22Rv1 (cell line): ENCODE measurements around the gene FAS.

ENCODE experiments used
- H3K27ac ChIP-seq: fragments of 450-650 bp; 2 replicates; pipeline ENCODE4 v1.5.1; 2017
- ZFX ChIP-seq: fragments of 450-650 bp; IDR thresholded peaks from 2 replicates; pipeline ENCODE4 v1.6.1; 2017; ENCODE audit warnings: antibody characterized with exemption, borderline replicate concordance
- TF ChIP-seq, protein P1 (sequence below): fragments of 450-650 bp; IDR thresholded peaks from 2 replicates; pipeline ENCODE4 v1.5.1; 2017; ENCODE audit warnings: mild to moderate bottlenecking

The FAS gene

GRCh38 chr10:88961266-88961665 is 29.3 kb upstream of the FAS start:
- no peak overlapping the region for H3K27ac ChIP-seq

GRCh38 chr10:88962336-88962735 is 28.3 kb upstream of the FAS start:
- TF ChIP-seq ZFX: no peak
- TF ChIP-seq, protein P1, sequence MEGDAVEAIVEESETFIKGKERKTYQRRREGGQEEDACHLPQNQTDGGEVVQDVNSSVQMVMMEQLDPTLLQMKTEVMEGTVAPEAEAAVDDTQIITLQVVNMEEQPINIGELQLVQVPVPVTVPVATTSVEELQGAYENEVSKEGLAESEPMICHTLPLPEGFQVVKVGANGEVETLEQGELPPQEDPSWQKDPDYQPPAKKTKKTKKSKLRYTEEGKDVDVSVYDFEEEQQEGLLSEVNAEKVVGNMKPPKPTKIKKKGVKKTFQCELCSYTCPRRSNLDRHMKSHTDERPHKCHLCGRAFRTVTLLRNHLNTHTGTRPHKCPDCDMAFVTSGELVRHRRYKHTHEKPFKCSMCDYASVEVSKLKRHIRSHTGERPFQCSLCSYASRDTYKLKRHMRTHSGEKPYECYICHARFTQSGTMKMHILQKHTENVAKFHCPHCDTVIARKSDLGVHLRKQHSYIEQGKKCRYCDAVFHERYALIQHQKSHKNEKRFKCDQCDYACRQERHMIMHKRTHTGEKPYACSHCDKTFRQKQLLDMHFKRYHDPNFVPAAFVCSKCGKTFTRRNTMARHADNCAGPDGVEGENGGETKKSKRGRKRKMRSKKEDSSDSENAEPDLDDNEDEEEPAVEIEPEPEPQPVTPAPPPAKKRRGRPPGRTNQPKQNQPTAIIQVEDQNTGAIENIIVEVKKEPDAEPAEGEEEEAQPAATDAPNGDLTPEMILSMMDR: no peak
- H3K27ac ChIP-seq: no peak overlapping the region

More at GRCh38 chr10:88961266-88961665, 29.3 kb upstream of the FAS start:
- TF ChIP-seq, protein P1: no peak
- TF ChIP-seq ZFX: no peak

DNA sequence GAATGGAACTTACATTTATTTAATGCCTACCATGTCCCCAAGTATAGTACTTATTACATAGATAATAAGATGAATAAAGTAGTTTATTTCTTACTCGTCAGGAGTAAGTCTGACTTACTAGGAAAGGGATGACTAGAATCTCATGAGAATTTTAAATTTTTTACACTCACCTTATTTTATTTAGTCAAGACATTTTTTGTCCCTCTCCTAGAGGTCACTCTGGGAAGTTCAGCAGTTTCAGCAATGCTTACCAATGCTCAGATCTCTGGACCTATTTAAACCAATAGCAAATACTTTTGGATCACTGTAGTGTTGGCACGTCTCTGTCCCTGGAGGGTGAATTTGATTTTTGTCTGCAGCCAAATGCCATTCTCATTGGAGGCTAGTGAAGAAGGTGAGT is 27.3 kb upstream of the FAS start:
- no peak for TF ChIP-seq ZFX
- TF ChIP-seq, protein P1: no peak
- no peak overlapping the region for H3K27ac ChIP-seq

GRCh38 chr10:88964360-88964759 is 26.2 kb upstream of the FAS start:
- H3K27ac ChIP-seq: no peak overlapping the region
- TF ChIP-seq ZFX: no peak
- TF ChIP-seq, protein P1: no peak

DNA sequence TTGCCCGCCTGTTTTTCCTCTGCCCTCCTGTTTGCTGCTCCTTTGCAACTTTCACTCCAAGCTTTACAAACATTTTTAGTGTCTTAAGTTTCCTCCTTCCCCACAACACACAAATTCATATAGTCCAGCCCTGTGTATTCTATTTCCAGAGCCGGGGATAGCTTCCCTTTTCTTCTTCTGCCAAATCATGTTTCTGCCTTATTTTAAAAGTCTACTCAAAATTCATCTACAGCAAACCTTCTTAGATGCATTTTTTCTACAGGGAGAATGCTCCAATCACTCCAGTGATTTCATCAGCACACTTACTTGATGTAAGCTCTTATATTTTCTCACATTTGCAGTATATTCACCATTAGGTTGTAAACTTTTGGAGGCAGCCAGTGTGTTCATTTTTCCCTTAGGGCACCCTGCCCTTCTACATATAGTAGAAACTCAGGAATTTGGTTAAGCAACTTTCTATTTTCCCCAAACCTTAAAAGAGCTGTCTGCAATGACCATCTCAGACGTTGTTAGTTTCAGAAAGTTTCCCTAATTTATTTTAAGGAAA is 25.7 kb upstream of the FAS start:
- TF ChIP-seq, protein P1: no peak
- no peak for TF ChIP-seq ZFX
- no peak overlapping the region for H3K27ac ChIP-seq

DNA sequence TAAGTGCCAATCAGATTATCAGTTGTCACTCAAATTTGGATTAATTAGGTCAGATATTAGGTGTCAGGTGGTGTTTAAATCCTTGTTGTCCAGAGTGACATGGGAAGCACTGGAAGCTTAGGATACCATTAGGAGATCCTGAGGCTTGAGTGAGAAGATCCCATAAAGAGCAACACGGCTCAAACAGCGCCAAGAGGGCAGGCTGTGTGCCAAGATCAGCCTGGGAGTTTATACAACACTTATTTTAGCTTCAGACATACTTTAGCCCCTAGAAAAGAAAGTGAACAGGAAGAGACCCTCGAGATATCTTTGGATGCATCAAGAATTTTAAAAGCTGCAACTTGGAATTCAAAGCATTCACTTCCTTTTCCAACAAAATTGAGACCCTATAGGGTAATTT is 23.8 kb upstream of the FAS start:
- H3K27ac ChIP-seq: no peak overlapping the region
- TF ChIP-seq, protein P1: no peak
- no peak for TF ChIP-seq ZFX

DNA sequence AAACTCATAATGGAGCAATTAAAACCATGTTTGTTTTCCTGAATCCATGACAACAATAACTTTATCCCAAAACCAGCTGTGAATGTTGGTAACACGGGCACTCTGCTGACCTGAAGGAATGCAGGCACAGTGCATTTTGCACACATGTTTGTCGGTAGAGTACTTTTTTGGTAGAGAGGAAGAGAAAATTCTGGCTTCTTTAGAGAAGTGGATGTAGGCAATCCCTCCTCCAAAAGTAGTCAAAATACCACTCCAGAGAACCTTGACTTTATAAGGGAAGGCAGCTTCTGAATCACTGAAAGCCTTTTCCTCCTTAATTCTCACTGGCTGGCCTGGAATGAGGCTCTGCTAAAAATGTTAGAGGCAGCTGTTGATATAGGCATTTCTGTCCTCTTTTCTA is 22.2 kb upstream of the FAS start:
- H3K27ac ChIP-seq: no peak overlapping the region
- no peak for TF ChIP-seq ZFX
- TF ChIP-seq, protein P1: no peak
